ENCODE measurements around the gene ZDHHC11. TPM values are rescaled to one million over a fixed set of nuclear protein-coding genes. Genes with fewer than 3 reads are reported as not detected.

ZDHHC11 gene
- total RNA-seq, 2 experiments from 2014 or later = 4.6 to 6.0 TPM

GRCh38 chr5:862367-863243 lies 11.8 kb upstream of the ZDHHC11 start:
- no peak for DNase-seq
- Mint-ChIP-seq H3K4me3 (no peak overlapping the region), H3K4me1 (ENCODE audit: low read depth) (no peaks in the 10 kb centered on the region), H3K36me3 (ENCODE audit: low read depth) (peaks cover 16% of the 10 kb centered on the region), H3K27ac (no peak overlapping the region), H3K27me3 (no peaks in the 10 kb centered on the region), H3K9me3 (no peaks in the 10 kb centered on the region)
- ATAC-seq = no peak
- TF ChIP-seq CTCF (IDR thresholded peaks at IDR 0.05) = no peak
- ChIA-PET POLR2A (interaction anchor here (0.6 to 3.0 kb wide), 2 partner anchors 14 to 31 kb away, joined by 3 to 9 read pairs; no protein-coding TSS in a partner anchor), CTCF (no interaction called here)
- intact Hi-C loops (cut with micrococcal nuclease) = no loop called here

GRCh38 chr5:861442-862366 lies 10.9 kb upstream of the ZDHHC11 start:
- no peak overlapping the region for H3K27ac Mint-ChIP-seq
- DNase-seq (no peak), ATAC-seq (no peak)
- POLR2A ChIA-PET = no interaction called here
- no peaks in the 10 kb centered on the region for H3K4me1 Mint-ChIP-seq (ENCODE audit: low read depth)
- no peaks in the 10 kb centered on the region for H3K9me3 Mint-ChIP-seq
- H3K27me3 Mint-ChIP-seq = no peaks in the 10 kb centered on the region
- intact Hi-C loops (cut with micrococcal nuclease) = no loop called here
- H3K4me3 Mint-ChIP-seq = no peak overlapping the region
- CTCF ChIA-PET = interaction anchor here (0.6 kb wide), 1 partner anchor 214 kb away, joined by 3 read pairs; no protein-coding TSS in a partner anchor
- TF ChIP-seq CTCF (IDR thresholded peaks at IDR 0.05) = no peak
- peaks cover 14% of the 10 kb centered on the region for H3K36me3 Mint-ChIP-seq (ENCODE audit: low read depth)

- Mint-ChIP-seq H3K27me3 (no peaks in the 10 kb centered on the region), H3K36me3 (ENCODE audit: low read depth) (peaks cover 9% of the 10 kb centered on the region), H3K4me1 (ENCODE audit: low read depth) (no peaks in the 10 kb centered on the region), H3K27ac (no peak overlapping the region), H3K4me3 (no peak overlapping the region), H3K9me3 (no peaks in the 10 kb centered on the region)
- DNase-seq (no peak), ATAC-seq (no peak)
- intact Hi-C loops (cut with micrococcal nuclease) = no loop called here
- CTCF ChIA-PET = no interaction called here
- POLR2A ChIA-PET = interaction anchor here (0.9 kb wide), 1 partner anchor 9 kb away, joined by 3 read pairs; no protein-coding TSS in a partner anchor
- TF ChIP-seq CTCF (IDR thresholded peaks at IDR 0.05) = no peak
These were observed 9.8 kb upstream of the ZDHHC11 start for GRCh38 chr5:860506-861150.

GRCh38 chr5:859798-860296 lies 9.1 kb upstream of the ZDHHC11 start:
- CTCF ChIA-PET = no interaction called here
- no peak overlapping the region for H3K27ac Mint-ChIP-seq
- no peaks in the 10 kb centered on the region for H3K4me1 Mint-ChIP-seq (ENCODE audit: low read depth)
- no peaks in the 10 kb centered on the region for H3K27me3 Mint-ChIP-seq
- no peak for TF ChIP-seq CTCF (IDR thresholded peaks at IDR 0.05)
- H3K4me3 Mint-ChIP-seq = no peak overlapping the region
- peaks cover 7% of the 10 kb centered on the region for H3K36me3 Mint-ChIP-seq (ENCODE audit: low read depth)
- intact Hi-C loops (cut with micrococcal nuclease) = no loop called here
- H3K9me3 Mint-ChIP-seq = no peaks in the 10 kb centered on the region
- ATAC-seq (no peak), DNase-seq (no peak)
- POLR2A ChIA-PET = interaction anchor here (0.9 kb wide), 1 partner anchor 10 kb away, joined by 3 read pairs; no protein-coding TSS in a partner anchor
